ENCODE data around the gene NVL.

DNA sequence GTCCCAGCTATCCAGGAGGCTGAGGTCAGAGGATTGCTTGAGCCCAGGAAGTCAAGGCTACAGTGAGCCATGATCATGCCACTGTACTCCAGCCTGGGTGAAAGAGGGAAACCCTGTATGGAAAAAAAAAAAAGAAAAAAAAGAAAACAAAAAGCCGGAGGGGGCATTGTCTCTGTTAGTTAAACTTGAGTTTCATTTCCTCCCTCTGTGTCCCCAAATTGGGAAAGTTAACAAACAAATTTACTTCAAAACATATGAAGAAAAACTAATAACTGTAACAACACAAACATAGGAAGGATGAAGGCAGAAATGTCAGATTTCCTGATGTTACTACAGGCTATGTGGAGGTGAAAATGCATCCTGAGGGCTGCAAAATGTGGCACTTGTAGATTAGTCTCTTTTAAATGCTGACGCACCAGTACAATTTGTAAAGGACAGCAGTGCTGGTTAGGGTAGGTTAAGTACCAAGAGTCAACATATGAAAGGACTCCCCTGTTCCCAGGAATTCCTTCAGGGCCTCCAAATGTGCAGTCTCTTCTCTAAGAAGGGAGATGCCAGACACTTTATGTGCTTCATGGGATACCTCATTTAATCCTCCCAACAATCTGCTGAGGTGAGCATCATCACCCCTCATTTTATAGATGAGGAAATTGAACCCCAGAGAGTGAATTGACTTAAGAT, 94.0 kb downstream of the NVL start:
- no peak for TF ChIP-seq RAD21 (IDR thresholded peaks at IDR 0.05)
- TF ChIP-seq, protein P1, sequence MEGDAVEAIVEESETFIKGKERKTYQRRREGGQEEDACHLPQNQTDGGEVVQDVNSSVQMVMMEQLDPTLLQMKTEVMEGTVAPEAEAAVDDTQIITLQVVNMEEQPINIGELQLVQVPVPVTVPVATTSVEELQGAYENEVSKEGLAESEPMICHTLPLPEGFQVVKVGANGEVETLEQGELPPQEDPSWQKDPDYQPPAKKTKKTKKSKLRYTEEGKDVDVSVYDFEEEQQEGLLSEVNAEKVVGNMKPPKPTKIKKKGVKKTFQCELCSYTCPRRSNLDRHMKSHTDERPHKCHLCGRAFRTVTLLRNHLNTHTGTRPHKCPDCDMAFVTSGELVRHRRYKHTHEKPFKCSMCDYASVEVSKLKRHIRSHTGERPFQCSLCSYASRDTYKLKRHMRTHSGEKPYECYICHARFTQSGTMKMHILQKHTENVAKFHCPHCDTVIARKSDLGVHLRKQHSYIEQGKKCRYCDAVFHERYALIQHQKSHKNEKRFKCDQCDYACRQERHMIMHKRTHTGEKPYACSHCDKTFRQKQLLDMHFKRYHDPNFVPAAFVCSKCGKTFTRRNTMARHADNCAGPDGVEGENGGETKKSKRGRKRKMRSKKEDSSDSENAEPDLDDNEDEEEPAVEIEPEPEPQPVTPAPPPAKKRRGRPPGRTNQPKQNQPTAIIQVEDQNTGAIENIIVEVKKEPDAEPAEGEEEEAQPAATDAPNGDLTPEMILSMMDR (IDR thresholded peaks at IDR 0.05; ENCODE audit: low read depth, low read length, missing input control): no peak
- no peak for TF ChIP-seq GABPA (IDR thresholded peaks at IDR 0.05 in 1 of 2, conservative IDR thresholded peaks at IDR 0.05 in 1 of 2)
- TF ChIP-seq, protein P2, sequence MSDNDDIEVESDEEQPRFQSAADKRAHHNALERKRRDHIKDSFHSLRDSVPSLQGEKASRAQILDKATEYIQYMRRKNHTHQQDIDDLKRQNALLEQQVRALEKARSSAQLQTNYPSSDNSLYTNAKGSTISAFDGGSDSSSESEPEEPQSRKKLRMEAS (IDR thresholded peaks at IDR 0.05): no peak
- no peak for TF ChIP-seq FOXA1 (IDR thresholded peaks at IDR 0.05)
- TF ChIP-seq, protein P3, sequence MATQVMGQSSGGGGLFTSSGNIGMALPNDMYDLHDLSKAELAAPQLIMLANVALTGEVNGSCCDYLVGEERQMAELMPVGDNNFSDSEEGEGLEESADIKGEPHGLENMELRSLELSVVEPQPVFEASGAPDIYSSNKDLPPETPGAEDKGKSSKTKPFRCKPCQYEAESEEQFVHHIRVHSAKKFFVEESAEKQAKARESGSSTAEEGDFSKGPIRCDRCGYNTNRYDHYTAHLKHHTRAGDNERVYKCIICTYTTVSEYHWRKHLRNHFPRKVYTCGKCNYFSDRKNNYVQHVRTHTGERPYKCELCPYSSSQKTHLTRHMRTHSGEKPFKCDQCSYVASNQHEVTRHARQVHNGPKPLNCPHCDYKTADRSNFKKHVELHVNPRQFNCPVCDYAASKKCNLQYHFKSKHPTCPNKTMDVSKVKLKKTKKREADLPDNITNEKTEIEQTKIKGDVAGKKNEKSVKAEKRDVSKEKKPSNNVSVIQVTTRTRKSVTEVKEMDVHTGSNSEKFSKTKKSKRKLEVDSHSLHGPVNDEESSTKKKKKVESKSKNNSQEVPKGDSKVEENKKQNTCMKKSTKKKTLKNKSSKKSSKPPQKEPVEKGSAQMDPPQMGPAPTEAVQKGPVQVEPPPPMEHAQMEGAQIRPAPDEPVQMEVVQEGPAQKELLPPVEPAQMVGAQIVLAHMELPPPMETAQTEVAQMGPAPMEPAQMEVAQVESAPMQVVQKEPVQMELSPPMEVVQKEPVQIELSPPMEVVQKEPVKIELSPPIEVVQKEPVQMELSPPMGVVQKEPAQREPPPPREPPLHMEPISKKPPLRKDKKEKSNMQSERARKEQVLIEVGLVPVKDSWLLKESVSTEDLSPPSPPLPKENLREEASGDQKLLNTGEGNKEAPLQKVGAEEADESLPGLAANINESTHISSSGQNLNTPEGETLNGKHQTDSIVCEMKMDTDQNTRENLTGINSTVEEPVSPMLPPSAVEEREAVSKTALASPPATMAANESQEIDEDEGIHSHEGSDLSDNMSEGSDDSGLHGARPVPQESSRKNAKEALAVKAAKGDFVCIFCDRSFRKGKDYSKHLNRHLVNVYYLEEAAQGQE (IDR thresholded peaks at IDR 0.05): no peak
- TF ChIP-seq TAF1 (conservative IDR thresholded peaks at IDR 0.05): no peak
- TF ChIP-seq EGR1 (IDR thresholded peaks at IDR 0.05; ENCODE audit: low read depth in 2 of 2): no peak
- no peak for TF ChIP-seq YY1 (IDR thresholded peaks at IDR 0.05)
- no peak for TF ChIP-seq SP1 (IDR thresholded peaks at IDR 0.05)
- no peak for TF ChIP-seq HNF4A (conservative IDR thresholded peaks at IDR 0.05)
- no peak for TF ChIP-seq JUND (IDR thresholded peaks at IDR 0.05)
